HL-60/S4 (cell line): ENCODE measurements around the gene OR11G2.
"Not testable (repeated sequence)": the region's sequence is repeated elsewhere in the genome, so short reads cannot be mapped to it uniquely, and the experiment has no call there.

Experiments
- in situ Hi-C: fragments of 300-500 bp; cut with MboI; formaldehyde crosslinking; loops from 2 replicates; pipeline ENCODE4 v1.14.3; 2022; ENCODE audit warnings: low sequenced_read_pairs

Gene OR11G2

GRCh38 chr14:20190596-20190995 is at the start of gene OR11G2:
Gene OR11G2 (plus strand): TSS chr14:20190896. CDS start chr14:20197438, 6,542 bp downstream.
- in situ Hi-C loops = no loop called here

GRCh38 chr14:20143911-20144310 is 46.8 kb upstream of the OR11G2 start:
- in situ Hi-C loops = no loop called here

- in situ Hi-C loops = no loop called here
Measured at GRCh38 chr14:20144820-20145219, 45.9 kb upstream of the OR11G2 start.

GRCh38 chr14:20164462-20164861 is 26.2 kb upstream of the OR11G2 start:
- in situ Hi-C loops = no loop called here

DNA sequence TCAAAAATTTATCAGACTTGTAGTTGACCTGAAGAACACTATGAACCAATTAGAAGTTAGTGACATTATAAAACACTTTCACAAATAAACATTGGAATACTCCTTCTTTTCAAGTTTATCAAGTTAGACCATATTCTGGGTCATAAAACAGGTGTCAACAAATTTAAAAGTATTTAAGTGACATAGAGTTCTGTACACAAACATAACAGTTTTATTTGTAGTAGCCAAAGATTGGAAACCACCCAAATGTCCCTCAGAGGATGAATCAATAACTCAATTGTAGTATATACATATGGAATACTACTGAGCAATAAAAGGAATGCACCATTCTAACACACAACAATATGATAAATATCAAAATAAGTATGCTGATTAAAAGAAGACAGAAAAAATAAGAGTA is 23.6 kb upstream of the OR11G2 start:
- in situ Hi-C loops = no loop called here

- in situ Hi-C loops = not testable (repeated sequence)
Measured at GRCh38 chr14:20169852-20170251, 20.8 kb upstream of the OR11G2 start.

DNA sequence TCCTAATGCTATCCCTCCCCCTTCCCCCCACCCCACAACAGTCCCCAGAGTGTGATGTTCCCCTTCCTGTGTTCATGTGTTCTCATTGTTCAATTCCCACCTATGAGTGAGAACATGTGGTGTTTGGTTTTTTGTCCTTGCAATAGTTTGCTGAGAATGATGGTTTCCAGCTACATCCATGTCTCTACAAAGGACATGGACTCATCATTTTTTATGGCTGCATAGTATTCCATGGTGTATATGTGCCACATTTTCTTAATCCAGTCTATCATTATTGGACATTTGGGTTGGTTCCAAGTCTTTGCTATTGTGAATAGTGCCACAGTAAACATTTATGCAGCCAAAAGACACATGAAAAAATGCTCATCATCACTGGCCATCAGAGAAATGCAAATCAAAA is 16.5 kb upstream of the OR11G2 start:
- in situ Hi-C loops = not testable (repeated sequence)

GRCh38 chr14:20176330-20176729 is 14.4 kb upstream of the OR11G2 start:
- in situ Hi-C loops = no loop called here

GRCh38 chr14:20177433-20177974 is 13.2 kb upstream of the OR11G2 start:
- in situ Hi-C loops = no loop called here

DNA sequence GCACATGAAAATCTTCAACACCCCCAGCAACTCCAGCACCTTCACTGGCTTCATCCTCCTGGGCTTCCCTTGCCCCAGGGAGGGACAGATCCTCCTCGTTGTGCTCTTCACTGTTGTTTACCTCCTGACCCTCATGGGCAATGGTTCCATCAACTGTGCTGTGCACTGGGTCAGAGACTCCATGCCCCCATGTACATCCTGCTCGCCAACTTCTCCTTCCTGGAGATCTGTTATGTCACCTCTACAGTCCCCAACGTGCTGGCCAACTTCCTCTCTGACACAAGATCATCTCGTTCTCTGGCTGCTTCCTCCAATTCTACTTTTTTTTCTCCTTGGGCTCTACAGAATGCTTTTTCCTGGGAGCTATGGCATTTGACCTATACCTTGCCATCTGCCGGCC is 11.5 kb upstream of the OR11G2 start:
- in situ Hi-C loops = no loop called here

DNA sequence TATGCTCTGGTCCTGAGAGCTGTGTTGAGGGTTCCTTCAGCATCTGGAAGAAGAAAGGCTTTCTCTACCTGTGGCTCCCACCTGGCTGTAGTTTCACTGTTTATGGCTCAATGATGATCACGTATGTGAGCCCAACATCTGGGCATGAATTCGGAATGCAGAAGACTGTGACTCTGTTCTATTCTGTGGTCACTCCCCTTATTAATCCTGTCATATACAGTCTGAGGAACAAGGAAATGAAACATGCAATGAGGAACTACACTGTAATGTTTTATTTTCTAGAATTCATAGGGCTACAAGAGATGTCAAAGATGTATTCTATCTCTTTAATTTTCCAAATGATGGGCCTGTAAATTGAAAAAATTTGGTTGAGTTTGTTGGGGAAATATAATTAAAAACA is 10.8 kb upstream of the OR11G2 start:
- in situ Hi-C loops = no loop called here

GRCh38 chr14:20180486-20180885 is 10.2 kb upstream of the OR11G2 start:
- in situ Hi-C loops = no loop called here

DNA sequence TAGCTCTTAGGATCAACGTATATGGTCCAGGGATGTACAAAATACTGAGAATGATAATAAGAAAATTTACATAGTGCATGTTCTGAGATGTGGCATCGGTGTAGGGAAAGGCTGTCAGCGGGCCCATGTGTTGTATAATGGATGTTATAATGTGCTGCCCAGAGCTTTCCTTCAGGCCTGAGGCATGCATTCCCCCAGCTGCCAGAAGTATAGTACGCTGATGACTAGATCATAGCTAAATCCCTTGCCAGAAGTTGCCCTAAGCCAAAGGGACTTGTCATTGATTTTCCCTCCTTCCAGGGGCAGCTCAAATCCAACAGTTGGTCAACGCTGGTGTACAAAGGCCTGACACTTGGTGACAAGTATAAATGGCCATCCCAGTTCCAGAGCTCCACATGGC is 6.5 kb upstream of the OR11G2 start:
- in situ Hi-C loops = no loop called here

- in situ Hi-C loops = no loop called here
Measured at GRCh38 chr14:20191396-20191795, 700 bp downstream of the OR11G2 start.

GRCh38 chr14:20194101-20194500 is 3.4 kb downstream of the OR11G2 start:
- in situ Hi-C loops = no loop called here

GRCh38 chr14:20195170-20195569 is 4.5 kb downstream of the OR11G2 start:
- in situ Hi-C loops = not testable (repeated sequence)

DNA sequence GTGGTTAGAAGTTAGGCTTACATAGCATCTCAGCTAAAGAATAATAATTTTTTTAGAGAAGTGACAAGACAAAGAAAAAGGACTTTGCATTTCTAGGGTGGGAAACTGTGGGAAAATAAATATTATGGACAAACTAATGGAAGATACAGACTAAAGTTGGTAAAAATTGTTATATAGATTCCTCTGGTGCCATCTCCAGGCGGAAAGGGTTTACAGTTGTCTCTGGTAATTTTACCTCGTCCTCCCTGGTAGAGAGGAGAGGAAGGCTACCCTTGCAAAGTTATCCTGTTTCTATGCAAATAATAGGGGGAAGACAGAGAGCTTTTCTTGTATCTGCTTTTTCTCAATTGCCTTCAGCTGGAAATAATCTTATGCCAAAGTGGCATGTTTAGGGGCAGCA is 5.2 kb downstream of the OR11G2 start:
- in situ Hi-C loops = no loop called here

DNA sequence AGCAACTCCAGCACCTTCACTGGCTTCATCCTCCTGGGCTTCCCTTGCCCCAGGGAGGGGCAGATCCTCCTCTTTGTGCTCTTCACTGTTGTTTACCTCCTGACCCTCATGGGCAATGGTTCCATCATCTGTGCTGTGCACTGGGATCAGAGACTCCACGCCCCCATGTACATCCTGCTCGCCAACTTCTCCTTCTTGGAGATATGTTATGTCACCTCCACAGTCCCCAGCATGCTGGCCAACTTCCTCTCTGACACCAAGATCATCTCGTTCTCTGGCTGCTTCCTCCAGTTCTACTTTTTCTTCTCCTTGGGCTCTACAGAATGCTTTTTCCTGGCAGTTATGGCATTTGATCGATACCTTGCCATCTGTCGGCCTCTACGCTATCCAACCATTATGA is 6.8 kb downstream of the OR11G2 start:
- in situ Hi-C loops = no loop called here

DNA sequence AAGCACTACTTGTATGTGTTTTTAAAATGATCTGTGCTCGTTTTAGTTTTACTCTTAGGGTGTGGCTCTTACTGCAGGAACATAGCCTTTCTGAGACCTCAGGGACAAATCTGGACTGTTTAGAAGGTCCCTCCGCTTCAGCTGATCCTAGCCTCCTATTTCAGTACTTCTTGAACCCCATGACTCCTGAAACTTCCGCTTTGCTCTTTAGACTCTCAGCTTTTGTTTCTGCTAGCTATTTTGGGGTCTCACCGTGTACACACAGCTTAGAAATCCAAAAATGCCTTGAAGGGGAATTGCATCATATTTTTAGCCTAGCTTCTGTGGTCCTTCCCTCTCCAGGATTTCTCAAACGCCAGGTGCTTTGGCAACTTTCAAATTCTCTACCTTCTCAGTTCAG is 8.3 kb downstream of the OR11G2 start:
- in situ Hi-C loops = no loop called here

- in situ Hi-C loops = no loop called here
Measured at GRCh38 chr14:20204721-20205120, 14.0 kb downstream of the OR11G2 start.

GRCh38 chr14:20209595-20209994 is 18.9 kb downstream of the OR11G2 start:
- in situ Hi-C loops = no loop called here

DNA sequence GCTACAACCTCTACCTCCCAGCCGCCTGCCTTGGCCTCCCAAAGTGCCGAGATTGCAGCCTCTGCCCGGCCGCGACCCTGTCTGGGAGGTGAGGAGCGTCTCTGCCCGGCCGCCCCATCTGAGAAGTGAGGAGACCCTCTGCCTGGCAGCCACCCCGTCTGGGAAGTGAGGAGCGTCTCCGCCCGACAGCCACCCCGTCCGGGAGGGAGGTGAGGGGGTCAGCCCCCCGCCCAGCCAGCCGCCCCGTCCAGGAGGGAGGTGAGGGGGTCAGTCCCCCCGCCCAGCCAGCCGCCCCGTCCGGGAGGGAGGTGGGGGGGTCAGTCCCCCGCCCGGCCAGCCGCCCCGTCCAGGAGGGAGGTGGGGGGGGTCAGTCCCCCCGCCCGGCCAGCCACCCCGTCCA is 21.7 kb downstream of the OR11G2 start:
- in situ Hi-C loops = not testable (repeated sequence)

- in situ Hi-C loops = no loop called here
Measured at GRCh38 chr14:20215196-20215595, 24.5 kb downstream of the OR11G2 start.

DNA sequence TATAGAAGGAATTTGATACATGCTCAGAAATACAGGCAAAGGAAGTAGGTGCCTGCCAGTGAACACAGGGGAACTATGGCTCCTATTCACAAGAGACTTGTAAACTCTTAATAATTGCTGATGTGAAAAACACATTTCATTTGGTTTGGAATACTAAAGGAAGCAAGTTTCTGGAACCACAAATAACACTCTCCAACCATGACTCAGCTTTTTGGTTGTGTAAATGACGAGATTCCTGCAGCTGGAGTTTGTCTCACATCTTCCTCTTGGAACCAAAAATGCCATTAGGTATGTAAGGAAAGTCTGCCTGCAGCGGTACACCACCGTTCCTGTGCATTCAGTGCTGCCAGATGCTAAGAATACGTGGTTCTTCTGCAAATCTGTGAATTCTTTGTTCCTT is 28.3 kb downstream of the OR11G2 start:
- in situ Hi-C loops = no loop called here
